ENCODE data around the gene PDE6B. TPM values are rescaled to one million over a fixed set of nuclear protein-coding genes. Genes with fewer than 3 reads are reported as not detected.
"Not testable (repeated sequence)": the region's sequence is repeated elsewhere in the genome, so short reads cannot be mapped to it uniquely, and the experiment has no call there.

PDE6B gene
- total RNA-seq: 15.1 TPM

GRCh38 chr4:624705-625590 lies at the start of gene PDE6B:
Gene PDE6B, plus strand, starts transcription at chr4:625573. Its CDS starts 54 bp downstream, at chr4:625627.
- no peak for DNase-seq (ENCODE audit: low spot score)

DNA sequence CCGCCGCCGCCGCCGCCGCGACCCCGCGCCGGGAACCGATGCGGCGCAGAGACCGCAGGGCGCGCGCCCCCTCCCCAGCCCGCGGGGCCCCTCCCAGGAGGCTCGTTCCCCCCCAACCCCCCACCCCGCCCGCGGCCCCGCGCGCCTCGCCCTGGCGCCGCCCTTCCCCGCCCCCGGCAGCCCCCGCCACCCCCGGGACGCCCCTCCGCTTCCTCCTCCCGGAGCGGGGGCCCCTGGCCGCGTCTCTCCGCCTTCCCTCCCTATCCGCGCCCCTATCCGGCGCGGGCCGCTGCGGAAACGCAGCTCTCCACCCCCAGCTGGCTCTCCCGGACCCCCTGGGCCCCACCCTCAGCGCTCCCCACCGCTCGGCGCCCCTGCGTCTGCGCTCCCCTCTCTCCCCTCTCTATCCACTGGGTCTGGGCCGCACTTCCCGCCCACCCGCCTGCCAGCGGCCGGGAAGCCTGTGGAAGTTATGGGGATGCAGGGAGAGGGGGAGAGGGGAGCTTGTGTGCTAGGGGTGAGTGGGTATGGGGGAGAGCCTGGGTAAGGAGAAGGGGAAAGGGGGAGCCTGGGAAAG lies 49.0 kb upstream of the PDE6B start, which contains the start of gene TMEM271:
TSS of gene TMEM271 (minus strand) at position 51 of the 577 bp plus-strand sequence. CDS start 233 bp downstream, outside the sequence.
- no peak for DNase-seq (ENCODE audit: low spot score)

- no peak for DNase-seq (ENCODE audit: low spot score)
Observed at GRCh38 chr4:576991-577498, 48.3 kb upstream of the PDE6B start.

DNA sequence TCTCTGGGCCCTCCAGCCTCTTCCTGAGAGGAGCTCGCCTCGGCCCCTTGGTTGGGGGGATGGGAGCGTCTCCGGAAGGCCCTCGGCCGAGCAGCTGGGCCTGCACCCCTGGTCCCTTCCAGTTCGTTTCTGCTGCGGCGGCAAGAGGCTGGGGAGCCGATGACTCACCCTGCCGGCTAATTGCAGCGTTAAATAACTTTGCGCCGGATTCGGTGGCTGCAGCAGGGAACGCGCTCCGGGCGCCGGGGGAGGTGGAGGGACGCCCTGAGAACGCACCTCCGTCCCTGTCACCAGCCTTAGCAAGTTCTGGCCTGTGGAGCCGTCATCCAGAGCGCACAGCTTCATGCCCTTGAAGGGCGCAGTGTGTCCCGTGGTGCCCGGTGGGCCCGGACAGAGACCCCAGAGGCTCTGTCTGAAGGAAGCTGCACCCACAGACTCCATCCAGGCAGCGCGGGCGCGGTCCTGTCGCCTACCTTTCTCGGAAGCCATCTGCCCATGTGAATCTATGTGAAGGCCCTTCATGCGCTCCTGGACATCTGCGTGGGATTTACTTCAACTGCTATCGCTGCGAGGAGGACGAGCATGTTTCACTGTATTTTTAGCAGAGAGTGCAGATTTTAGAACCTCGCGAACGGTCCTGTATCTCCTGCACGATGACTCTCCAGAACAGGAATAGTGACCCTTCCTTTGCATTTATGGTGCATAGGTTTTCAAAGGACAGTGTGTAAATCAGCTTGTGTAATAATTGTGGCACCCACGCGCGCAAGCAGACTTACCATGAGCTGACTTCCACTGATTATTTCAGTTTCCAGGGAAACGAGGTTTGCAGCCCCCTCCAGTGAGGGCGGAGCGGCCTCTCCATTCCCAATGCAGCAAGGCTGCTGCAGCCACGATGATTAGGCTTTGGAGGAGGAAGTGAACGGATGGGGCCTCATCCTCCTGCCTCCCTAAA lies 47.6 kb upstream of the PDE6B start:
- no peak for DNase-seq (ENCODE audit: low spot score)

- DNase-seq (ENCODE audit: low spot score): no peak
Observed at GRCh38 chr4:578451-579443, 46.6 kb upstream of the PDE6B start.

DNA sequence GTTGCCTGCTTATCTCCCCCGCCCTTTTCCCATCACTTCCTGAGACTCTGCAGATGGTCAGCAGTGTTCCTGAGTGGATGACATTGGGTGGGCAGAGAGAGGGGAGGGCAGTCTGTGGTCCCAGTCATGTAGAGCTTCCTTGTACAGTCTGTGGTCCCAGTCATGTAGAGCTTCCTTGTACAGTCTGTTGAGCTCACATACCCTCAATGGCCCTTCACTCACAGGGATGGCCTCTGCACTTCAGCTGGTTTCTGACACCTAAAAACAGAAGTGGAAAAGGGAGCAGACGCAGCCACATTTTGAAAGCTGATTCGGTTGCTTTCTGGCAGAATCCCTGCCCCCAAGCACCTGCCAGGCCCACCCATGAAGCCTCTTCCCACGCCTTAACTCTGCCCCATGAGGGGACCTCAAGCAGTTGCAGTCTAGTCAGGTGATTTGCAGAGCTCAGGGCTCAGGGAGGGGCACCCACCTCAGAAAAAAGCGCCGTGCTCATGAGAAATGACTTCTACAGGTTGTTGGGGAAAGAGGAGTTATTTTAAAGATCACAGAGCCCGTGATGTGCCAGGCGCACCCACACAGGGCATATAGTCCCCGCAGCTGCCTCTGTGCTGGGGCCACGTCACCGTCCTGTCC lies 45.7 kb upstream of the PDE6B start:
- DNase-seq (ENCODE audit: low spot score): no peak

- DNase-seq (ENCODE audit: low spot score): no peak
Observed at GRCh38 chr4:581181-581580, 44.2 kb upstream of the PDE6B start.

DNA sequence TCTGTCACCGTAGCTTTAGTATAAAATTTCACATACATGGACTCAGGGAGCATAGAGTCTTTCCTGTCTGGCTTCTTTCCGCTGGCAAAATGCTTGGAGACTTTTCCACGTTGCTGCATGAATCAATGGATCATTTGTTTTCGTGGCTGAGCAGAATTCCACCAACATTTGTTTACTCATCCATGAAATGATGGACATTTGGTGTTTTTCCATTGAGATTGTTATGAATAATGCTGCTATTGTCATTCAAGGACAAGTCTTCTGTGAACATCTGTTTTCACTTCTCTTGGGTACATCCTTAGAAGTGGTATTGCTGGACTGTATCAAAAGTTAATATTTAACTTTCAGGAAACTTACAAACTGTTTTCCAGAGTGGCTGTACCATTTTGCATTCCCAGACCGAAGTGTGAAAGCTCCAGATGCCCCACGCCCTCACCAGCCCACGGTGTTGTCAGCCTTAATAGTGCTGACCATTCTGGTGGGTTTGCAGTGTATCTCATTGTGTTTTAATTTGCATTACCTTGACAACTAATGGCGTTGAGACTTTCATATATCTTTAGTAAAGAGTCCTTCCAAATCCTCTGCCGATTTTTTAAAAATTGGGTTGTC lies 43.5 kb upstream of the PDE6B start:
- no peak for DNase-seq (ENCODE audit: low spot score)

DNA sequence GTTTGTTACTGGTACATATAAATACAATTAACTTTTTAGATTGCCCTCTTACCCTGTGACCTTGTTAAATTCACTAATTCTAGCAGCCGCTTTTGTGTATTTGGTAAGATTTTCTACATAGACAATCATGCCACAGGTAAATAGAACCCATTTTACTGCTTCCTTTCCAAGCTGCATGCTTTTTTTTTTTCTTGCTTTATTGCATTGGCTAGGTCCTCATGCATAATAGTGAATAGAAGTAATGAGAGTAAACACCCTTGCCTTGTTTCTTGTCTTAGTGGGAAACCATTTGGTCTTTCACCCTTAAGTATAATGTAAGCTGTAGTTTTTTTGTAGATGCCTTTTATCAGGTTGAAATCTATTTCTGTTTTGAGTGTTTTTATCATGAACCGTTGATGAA lies 41.6 kb upstream of the PDE6B start:
- DNase-seq (ENCODE audit: low spot score): no peak

GRCh38 chr4:587671-588350 lies 37.6 kb upstream of the PDE6B start:
- no peak for DNase-seq (ENCODE audit: low spot score)

GRCh38 chr4:588351-588849 lies 37.0 kb upstream of the PDE6B start:
- DNase-seq (ENCODE audit: low spot score): no peak

GRCh38 chr4:589219-589963 lies 36.0 kb upstream of the PDE6B start:
- no peak for DNase-seq (ENCODE audit: low spot score)

DNA sequence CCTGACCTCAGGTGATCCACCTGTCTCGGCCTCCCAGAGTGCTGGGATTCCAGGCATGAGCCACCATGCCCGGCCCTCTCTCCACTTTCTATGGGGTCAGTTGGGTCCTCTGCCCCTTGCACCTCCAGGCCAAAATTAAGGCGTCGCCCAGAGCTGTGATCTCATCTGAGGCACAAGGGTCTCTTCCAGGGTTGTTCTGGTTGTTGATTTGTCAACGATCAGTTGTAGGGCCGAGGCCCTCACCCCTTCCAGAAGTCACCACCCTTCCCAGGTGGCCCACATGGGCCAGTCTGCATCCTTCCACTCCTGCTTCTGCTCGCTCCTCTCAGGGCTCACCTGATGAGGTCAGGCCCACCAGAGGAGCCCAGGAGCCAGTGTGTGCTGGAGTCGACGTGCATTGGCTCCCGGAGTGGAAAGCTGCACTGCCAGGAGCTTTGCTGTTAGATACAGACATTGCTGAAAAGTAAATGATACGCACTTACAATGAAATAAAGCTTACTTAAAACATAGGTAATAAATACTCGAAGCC lies 35.0 kb upstream of the PDE6B start:
- no peak for DNase-seq (ENCODE audit: low spot score)

GRCh38 chr4:592178-592577 lies 33.2 kb upstream of the PDE6B start:
- DNase-seq (ENCODE audit: low spot score): not testable (repeated sequence)

DNA sequence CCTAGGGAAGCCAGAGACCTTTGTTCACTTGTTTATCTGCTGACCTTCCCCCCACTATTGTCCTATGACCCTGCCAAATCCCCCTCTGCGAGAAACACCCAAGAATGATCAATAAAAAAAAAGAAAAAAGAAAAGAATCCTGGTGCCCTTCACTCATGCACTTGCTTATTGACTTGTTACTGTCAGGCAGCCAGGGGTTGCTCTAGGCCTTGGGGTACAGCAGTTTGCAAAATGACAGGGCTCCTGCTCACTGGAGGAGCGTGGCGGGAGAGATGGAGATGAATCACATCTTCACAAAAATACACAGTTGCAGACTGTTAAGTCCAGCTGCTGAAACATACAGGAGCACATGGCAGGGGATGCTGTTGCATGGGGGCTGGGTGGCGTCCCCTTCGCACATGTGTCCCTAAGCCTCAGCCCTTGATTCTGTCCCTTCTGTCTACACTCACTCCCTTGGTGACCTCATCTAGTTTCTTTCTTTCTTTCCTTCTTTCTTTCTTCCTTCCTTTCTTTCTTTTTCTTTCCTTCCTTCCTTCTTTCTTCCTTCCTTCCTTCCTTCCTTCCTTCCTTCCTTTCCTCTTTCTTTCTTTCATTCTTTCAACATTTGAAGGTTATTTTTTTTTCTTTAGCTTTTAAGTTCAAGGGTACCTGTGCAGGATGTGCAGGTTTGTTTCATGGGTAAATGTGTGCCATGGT lies 32.4 kb upstream of the PDE6B start:
- no peak for DNase-seq (ENCODE audit: low spot score)

GRCh38 chr4:598925-599324 lies 26.4 kb upstream of the PDE6B start:
- no peak for DNase-seq (ENCODE audit: low spot score)

- DNase-seq (ENCODE audit: low spot score): no peak
Observed at GRCh38 chr4:600166-600565, 25.2 kb upstream of the PDE6B start.

Data from ureter (tissue), 1 donor.